Measurements from ENCODE around the gene OR52W1. TPM values are rescaled to one million over a fixed set of nuclear protein-coding genes. Genes with fewer than 3 reads are reported as not detected.

OR52W1 gene
- total and polyA plus RNA-seq, 10 of the 15 experiments (the other 5 are each of a cell fraction or from before 2014, with no cell fraction given): not detected

GRCh38 chr11:6233984-6234386, 35.0 kb downstream of the OR52W1 start (continued):
- TF ChIP-seq BCLAF1 (IDR thresholded peaks at IDR 0.05): no peak
- no peak for TF ChIP-seq EP300 (IDR thresholded peaks at IDR 0.05; ENCODE audit: borderline replicate concordance in 1 of 2, control insufficient read depth in 1 of 2, low read depth in 2 of 2, low read length in 2 of 2)
- TF ChIP-seq CBX5 (IDR thresholded peaks at IDR 0.05; ENCODE audit: low read depth): no peak
- TF ChIP-seq IKZF1 (conservative IDR thresholded peaks at IDR 0.05): no peak
- no peak for TF ChIP-seq MAX (IDR thresholded peaks at IDR 0.05; ENCODE audit: low read depth, low read length)
- TF ChIP-seq ETV6 (conservative IDR thresholded peaks at IDR 0.05 in 1 of 2, IDR thresholded peaks at IDR 0.05 in 1 of 2; ENCODE audit: borderline replicate concordance in 1 of 2, low read depth in 1 of 2): no peak
- no peak for TF ChIP-seq SIX5 (IDR thresholded peaks at IDR 0.05; ENCODE audit: low read depth, low read length, severe bottlenecking)
- no peak for TF ChIP-seq RFX5 (IDR thresholded peaks at IDR 0.05; ENCODE audit: low read depth, low read length)
- no peak for TF ChIP-seq SRF (IDR thresholded peaks at IDR 0.05; ENCODE audit: low read depth in 2 of 2, low read length in 2 of 2)
- no peak for TF ChIP-seq ESRRA (IDR thresholded peaks at IDR 0.05; ENCODE audit: low read length)
- TF ChIP-seq POLR2AphosphoS2 (IDR thresholded peaks at IDR 0.05; ENCODE audit: low read depth, low read length): no peak
- TF ChIP-seq CREB1 (IDR thresholded peaks at IDR 0.05; ENCODE audit: low read depth): no peak

Data from GM12878 (cell line).